ENCODE results near the gene PPP5C. TPM values are rescaled to one million over a fixed set of nuclear protein-coding genes. Genes with fewer than 3 reads are reported as not detected.

PPP5C gene
- total RNA-seq, 1 donor = 11.6 TPM

GRCh38 chr19:46350029-46350757, 3.3 kb downstream of the PPP5C start:
- Histone ChIP-seq H3K4me3 (ENCODE audit: low read length) (no peak overlapping the region), H3K9me3 (ENCODE audit: low read depth, low read length) (no peaks in the 10 kb centered on the region), H3K4me1 (ENCODE audit: insufficient read depth, low read length) (peaks cover 55% of the 10 kb centered on the region), H3K27me3 (ENCODE audit: insufficient read depth, low read length) (no peaks in the 10 kb centered on the region)

- Histone ChIP-seq H3K9me3 (ENCODE audit: low read depth, low read length) (no peaks in the 10 kb centered on the region), H3K27me3 (ENCODE audit: insufficient read depth, low read length) (no peaks in the 10 kb centered on the region), H3K4me1 (ENCODE audit: insufficient read depth, low read length) (peaks cover 55% of the 10 kb centered on the region), H3K4me3 (ENCODE audit: low read length) (no peak overlapping the region)
These were observed 3.9 kb downstream of the PPP5C start for GRCh38 chr19:46350758-46351159.

GRCh38 chr19:46351241-46352041, 4.6 kb downstream of the PPP5C start:
- Histone ChIP-seq H3K9me3 (ENCODE audit: low read depth, low read length) (no peaks in the 10 kb centered on the region), H3K4me3 (ENCODE audit: low read length) (no peak overlapping the region), H3K27me3 (ENCODE audit: insufficient read depth, low read length) (no peaks in the 10 kb centered on the region), H3K4me1 (ENCODE audit: insufficient read depth, low read length) (peaks cover 52% of the 10 kb centered on the region)

- Histone ChIP-seq H3K4me1 (ENCODE audit: insufficient read depth, low read length) (peaks cover 34% of the 10 kb centered on the region), H3K9me3 (ENCODE audit: low read depth, low read length) (no peaks in the 10 kb centered on the region), H3K4me3 (ENCODE audit: low read length) (no peak overlapping the region), H3K27me3 (ENCODE audit: insufficient read depth, low read length) (no peaks in the 10 kb centered on the region)
These were observed 7.0 kb downstream of the PPP5C start for GRCh38 chr19:46353730-46354528.

- peaks cover 19% of the 10 kb centered on the region for H3K4me1 ChIP-seq (ENCODE audit: insufficient read depth, low read length)
- H3K4me3 ChIP-seq (ENCODE audit: low read length) = no peak overlapping the region
- no peaks in the 10 kb centered on the region for H3K9me3 ChIP-seq (ENCODE audit: low read depth, low read length)
These were observed 8.6 kb downstream of the PPP5C start for GRCh38 chr19:46355234-46356148.

GRCh38 chr19:46356149-46357055, 9.5 kb downstream of the PPP5C start:
- Histone ChIP-seq H3K4me3 (ENCODE audit: low read length) (no peak overlapping the region), H3K9me3 (ENCODE audit: low read depth, low read length) (no peaks in the 10 kb centered on the region), H3K4me1 (ENCODE audit: insufficient read depth, low read length) (peaks cover 13% of the 10 kb centered on the region), H3K27me3 (ENCODE audit: insufficient read depth, low read length) (no peaks in the 10 kb centered on the region)

More at GRCh38 chr19:46355234-46356148, 8.6 kb downstream of the PPP5C start:
- no peaks in the 10 kb centered on the region for H3K27me3 ChIP-seq (ENCODE audit: insufficient read depth, low read length)

- Histone ChIP-seq H3K4me3 (ENCODE audit: low read length) (no peak overlapping the region), H3K4me1 (ENCODE audit: insufficient read depth, low read length) (peaks cover 3% of the 10 kb centered on the region), H3K27me3 (ENCODE audit: insufficient read depth, low read length) (no peaks in the 10 kb centered on the region), H3K9me3 (ENCODE audit: low read depth, low read length) (no peaks in the 10 kb centered on the region)
These were observed 11.1 kb downstream of the PPP5C start for GRCh38 chr19:46357846-46358583.

- no peaks in the 10 kb centered on the region for H3K9me3 ChIP-seq (ENCODE audit: low read depth, low read length)
- no peak overlapping the region for H3K4me3 ChIP-seq (ENCODE audit: low read length)
- H3K4me1 ChIP-seq (ENCODE audit: insufficient read depth, low read length) = peaks cover 3% of the 10 kb centered on the region
- no peaks in the 10 kb centered on the region for H3K27me3 ChIP-seq (ENCODE audit: insufficient read depth, low read length)
These were observed 15.0 kb downstream of the PPP5C start for GRCh38 chr19:46361915-46362314.

- no peak overlapping the region for H3K4me3 ChIP-seq (ENCODE audit: low read length)
- H3K27me3 ChIP-seq (ENCODE audit: insufficient read depth, low read length) = no peaks in the 10 kb centered on the region
- H3K4me1 ChIP-seq (ENCODE audit: insufficient read depth, low read length) = peaks cover 3% of the 10 kb centered on the region
- H3K9me3 ChIP-seq (ENCODE audit: low read depth, low read length) = no peaks in the 10 kb centered on the region
These were observed 17.5 kb downstream of the PPP5C start for GRCh38 chr19:46364359-46364758.

GRCh38 chr19:46365561-46365960, 18.7 kb downstream of the PPP5C start:
- Histone ChIP-seq H3K4me3 (ENCODE audit: low read length) (no peak overlapping the region), H3K4me1 (ENCODE audit: insufficient read depth, low read length) (peaks cover 3% of the 10 kb centered on the region), H3K9me3 (ENCODE audit: low read depth, low read length) (no peaks in the 10 kb centered on the region), H3K27me3 (ENCODE audit: insufficient read depth, low read length) (no peaks in the 10 kb centered on the region)

- Histone ChIP-seq H3K9me3 (ENCODE audit: low read depth, low read length) (no peaks in the 10 kb centered on the region), H3K4me1 (ENCODE audit: insufficient read depth, low read length) (peaks cover 3% of the 10 kb centered on the region)
These were observed 19.9 kb downstream of the PPP5C start for GRCh38 chr19:46366620-46367292.

GRCh38 chr19:46367426-46367825, 20.5 kb downstream of the PPP5C start:
- peaks cover 4% of the 10 kb centered on the region for H3K4me1 ChIP-seq (ENCODE audit: insufficient read depth, low read length)
- no peaks in the 10 kb centered on the region for H3K27me3 ChIP-seq (ENCODE audit: insufficient read depth, low read length)

More at GRCh38 chr19:46366620-46367292, 19.9 kb downstream of the PPP5C start:
- Histone ChIP-seq H3K27me3 (ENCODE audit: insufficient read depth, low read length) (no peaks in the 10 kb centered on the region), H3K4me3 (ENCODE audit: low read length) (no peak overlapping the region)

More at GRCh38 chr19:46367426-46367825, 20.5 kb downstream of the PPP5C start:
- H3K4me3 ChIP-seq (ENCODE audit: low read length) = no peak overlapping the region
- H3K9me3 ChIP-seq (ENCODE audit: low read depth, low read length) = no peaks in the 10 kb centered on the region

Measured in mononuclear cell (primary cell).